ENCODE measurements around the gene DNAJB14. TPM values are rescaled to one million over a fixed set of nuclear protein-coding genes. Genes with fewer than 3 reads are reported as not detected.

DNAJB14 gene
- total RNA-seq, 1 donor from 2014 or later, result 24.3 TPM

- intact Hi-C loops (cut with DNase I), result no loop called here
- no peak overlapping the region for H3K27ac ChIP-seq
Measured at GRCh38 chr4:99979872-99980271, 33.5 kb upstream of the DNAJB14 start.

GRCh38 chr4:99971453-99972111 is 25.2 kb upstream of the DNAJB14 start:
- Histone ChIP-seq H3K4me1 (no peaks in the 10 kb centered on the region), H3K27ac (no peak overlapping the region), H3K4me3 (no peak overlapping the region), H3K9me3 (no peaks in the 10 kb centered on the region), H3K36me3 (no peaks in the 10 kb centered on the region), H3K27me3 (no peaks in the 10 kb centered on the region)
- DNase-seq (ENCODE audit: extremely low spot score in 2 of 2), result no peak
- TF ChIP-seq POLR2A (IDR thresholded peaks at IDR 0.05) (no peak), POLR2AphosphoS5 (IDR thresholded peaks at IDR 0.05; ENCODE audit: insufficient read depth in 1 of 2, low read depth in 1 of 2) (no peak), CTCF (IDR thresholded peaks at IDR 0.05) (no peak)
- intact Hi-C loops (cut with DNase I), result no loop called here

More at GRCh38 chr4:99979872-99980271, 33.5 kb upstream of the DNAJB14 start:
- Histone ChIP-seq H3K4me3 (no peak overlapping the region), H3K4me1 (no peaks in the 10 kb centered on the region), H3K9me3 (no peaks in the 10 kb centered on the region), H3K36me3 (no peaks in the 10 kb centered on the region), H3K27me3 (no peaks in the 10 kb centered on the region)
- DNase-seq (ENCODE audit: extremely low spot score in 2 of 2), result no peak
- TF ChIP-seq POLR2AphosphoS5 (IDR thresholded peaks at IDR 0.05; ENCODE audit: insufficient read depth in 1 of 2, low read depth in 1 of 2), result no peak
- TF ChIP-seq POLR2A (IDR thresholded peaks at IDR 0.05), result no peak
- TF ChIP-seq CTCF (IDR thresholded peaks at IDR 0.05), result no peak

- no peaks in the 10 kb centered on the region for H3K36me3 ChIP-seq
- no peaks in the 10 kb centered on the region for H3K4me1 ChIP-seq
- DNase-seq (ENCODE audit: extremely low spot score in 2 of 2), result no peak
- no peaks in the 10 kb centered on the region for H3K27me3 ChIP-seq
- no peak overlapping the region for H3K4me3 ChIP-seq
- TF ChIP-seq POLR2A (IDR thresholded peaks at IDR 0.05), result no peak
- TF ChIP-seq CTCF (IDR thresholded peaks at IDR 0.05), result no peak
- TF ChIP-seq POLR2AphosphoS5 (IDR thresholded peaks at IDR 0.05; ENCODE audit: insufficient read depth in 1 of 2, low read depth in 1 of 2), result no peak
- intact Hi-C loops (cut with DNase I), result no loop called here
- no peak overlapping the region for H3K27ac ChIP-seq
- no peaks in the 10 kb centered on the region for H3K9me3 ChIP-seq
Measured at GRCh38 chr4:99968330-99968729, 21.9 kb upstream of the DNAJB14 start.

- no peaks in the 10 kb centered on the region for H3K4me1 ChIP-seq
- intact Hi-C loops (cut with DNase I), result no loop called here
- H3K9me3 ChIP-seq, result no peaks in the 10 kb centered on the region
- no peak overlapping the region for H3K27ac ChIP-seq
- H3K4me3 ChIP-seq, result no peak overlapping the region
- TF ChIP-seq POLR2A (IDR thresholded peaks at IDR 0.05) (no peak), CTCF (IDR thresholded peaks at IDR 0.05) (no peak), POLR2AphosphoS5 (IDR thresholded peaks at IDR 0.05; ENCODE audit: insufficient read depth in 1 of 2, low read depth in 1 of 2) (no peak)
- DNase-seq (ENCODE audit: extremely low spot score in 2 of 2), result no peak
- no peaks in the 10 kb centered on the region for H3K27me3 ChIP-seq
- H3K36me3 ChIP-seq, result no peaks in the 10 kb centered on the region
Measured at GRCh38 chr4:99966692-99967091, 20.3 kb upstream of the DNAJB14 start.

GRCh38 chr4:99965674-99966350 is 19.4 kb upstream of the DNAJB14 start:
- DNase-seq (ENCODE audit: extremely low spot score in 2 of 2), result no peak
- Histone ChIP-seq H3K27me3 (no peaks in the 10 kb centered on the region), H3K4me1 (no peaks in the 10 kb centered on the region), H3K36me3 (no peaks in the 10 kb centered on the region), H3K9me3 (no peaks in the 10 kb centered on the region), H3K27ac (no peak overlapping the region), H3K4me3 (no peak overlapping the region)
- TF ChIP-seq POLR2A (IDR thresholded peaks at IDR 0.05), result no peak
- TF ChIP-seq POLR2AphosphoS5 (IDR thresholded peaks at IDR 0.05; ENCODE audit: insufficient read depth in 1 of 2, low read depth in 1 of 2), result no peak
- TF ChIP-seq CTCF (IDR thresholded peaks at IDR 0.05), result no peak
- intact Hi-C loops (cut with DNase I), result no loop called here
